HG02938 (cell line): Measurements from ENCODE around the gene ACP3.
"Not testable (repeated sequence)": the region's sequence is repeated elsewhere in the genome, so short reads cannot be mapped to it uniquely, and the experiment has no call there.

Experiments used
- ATAC-seq: cut with Tn5 transposase; IDR thresholded peaks from one replicate; pipeline ENCODE4 v1.9.1; 2021; ENCODE audit warnings: mild to moderate bottlenecking, moderate library complexity; ENCODE audit not compliant: unreplicated experiment

Gene ACP3

GRCh38 chr3:132356568-132356967 lies 39.4 kb downstream of the ACP3 start:
- no peak for ATAC-seq

GRCh38 chr3:132360717-132361116 lies 43.5 kb downstream of the ACP3 start:
- no peak for ATAC-seq

- no peak for ATAC-seq
These were observed 45.1 kb downstream of the ACP3 start for GRCh38 chr3:132362329-132362728.

GRCh38 chr3:132368515-132368914 lies 51.3 kb downstream of the ACP3 start:
- no peak for ATAC-seq

- ATAC-seq: no peak
These were observed 51.8 kb downstream of the ACP3 start for GRCh38 chr3:132368962-132369361.

GRCh38 chr3:132376945-132377354 lies 59.7 kb downstream of the ACP3 start:
- ATAC-seq: not testable (repeated sequence)

GRCh38 chr3:132378048-132378762 lies 61.0 kb downstream of the ACP3 start:
- ATAC-seq: no peak

- ATAC-seq: no peak
These were observed 61.6 kb downstream of the ACP3 start for GRCh38 chr3:132378846-132379245.

GRCh38 chr3:132380920-132381319 lies 63.7 kb downstream of the ACP3 start:
- ATAC-seq: no peak

GRCh38 chr3:132381348-132381944 lies 64.2 kb downstream of the ACP3 start:
- ATAC-seq: no peak

- no peak for ATAC-seq
These were observed 65.1 kb downstream of the ACP3 start for GRCh38 chr3:132382267-132382666.

GRCh38 chr3:132382688-132383194 lies 65.5 kb downstream of the ACP3 start:
- ATAC-seq: no peak

GRCh38 chr3:132386259-132386658 lies 69.1 kb downstream of the ACP3 start:
- ATAC-seq: no peak

- not testable (repeated sequence) for ATAC-seq
These were observed 75.5 kb downstream of the ACP3 start for GRCh38 chr3:132392675-132393074.

- no peak for ATAC-seq
These were observed 77.1 kb downstream of the ACP3 start for GRCh38 chr3:132394320-132394719.

- no peak for ATAC-seq
These were observed 77.9 kb downstream of the ACP3 start for GRCh38 chr3:132395126-132395525.

- ATAC-seq: no peak
These were observed 79.0 kb downstream of the ACP3 start for GRCh38 chr3:132396255-132396654.

- ATAC-seq: not testable (repeated sequence)
These were observed 79.6 kb downstream of the ACP3 start for GRCh38 chr3:132396776-132397175.

- no peak for ATAC-seq
These were observed 82.1 kb downstream of the ACP3 start for GRCh38 chr3:132399054-132399929.

- ATAC-seq: no peak
These were observed 84.0 kb downstream of the ACP3 start for GRCh38 chr3:132401255-132401654.

- no peak for ATAC-seq
These were observed 87.1 kb downstream of the ACP3 start for GRCh38 chr3:132404276-132404675.
